HG02981 (cell line): ENCODE results near the gene MYOM1.

Source experiments
- ATAC-seq: cut with Tn5 transposase; IDR thresholded peaks from one replicate; pipeline ENCODE4 v1.9.1; 2021; ENCODE audit warnings: mild to moderate bottlenecking, moderate library complexity; ENCODE audit not compliant: unreplicated experiment

The MYOM1 gene

GRCh38 chr18:3190610-3191009 is 29.2 kb downstream of the MYOM1 start:
- ATAC-seq: no peak

DNA sequence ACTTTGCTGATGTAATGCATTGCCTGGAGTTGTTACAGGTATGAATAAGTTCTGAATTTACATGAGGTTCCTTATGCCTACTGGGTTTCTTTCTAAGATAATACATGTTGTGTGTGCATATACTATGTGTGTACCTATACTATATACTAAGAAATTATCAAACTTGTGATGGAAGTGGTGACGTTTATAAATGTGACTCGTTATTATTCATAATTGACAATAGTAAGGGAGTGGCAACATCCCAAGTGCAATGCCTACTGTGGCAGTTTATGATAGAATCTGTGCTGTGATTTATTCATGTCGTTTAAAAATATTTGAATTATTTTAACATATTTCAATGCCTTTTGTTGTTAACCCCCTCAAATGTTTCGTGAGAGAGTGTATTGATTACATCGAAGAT is 29.9 kb downstream of the MYOM1 start:
- ATAC-seq: no peak

DNA sequence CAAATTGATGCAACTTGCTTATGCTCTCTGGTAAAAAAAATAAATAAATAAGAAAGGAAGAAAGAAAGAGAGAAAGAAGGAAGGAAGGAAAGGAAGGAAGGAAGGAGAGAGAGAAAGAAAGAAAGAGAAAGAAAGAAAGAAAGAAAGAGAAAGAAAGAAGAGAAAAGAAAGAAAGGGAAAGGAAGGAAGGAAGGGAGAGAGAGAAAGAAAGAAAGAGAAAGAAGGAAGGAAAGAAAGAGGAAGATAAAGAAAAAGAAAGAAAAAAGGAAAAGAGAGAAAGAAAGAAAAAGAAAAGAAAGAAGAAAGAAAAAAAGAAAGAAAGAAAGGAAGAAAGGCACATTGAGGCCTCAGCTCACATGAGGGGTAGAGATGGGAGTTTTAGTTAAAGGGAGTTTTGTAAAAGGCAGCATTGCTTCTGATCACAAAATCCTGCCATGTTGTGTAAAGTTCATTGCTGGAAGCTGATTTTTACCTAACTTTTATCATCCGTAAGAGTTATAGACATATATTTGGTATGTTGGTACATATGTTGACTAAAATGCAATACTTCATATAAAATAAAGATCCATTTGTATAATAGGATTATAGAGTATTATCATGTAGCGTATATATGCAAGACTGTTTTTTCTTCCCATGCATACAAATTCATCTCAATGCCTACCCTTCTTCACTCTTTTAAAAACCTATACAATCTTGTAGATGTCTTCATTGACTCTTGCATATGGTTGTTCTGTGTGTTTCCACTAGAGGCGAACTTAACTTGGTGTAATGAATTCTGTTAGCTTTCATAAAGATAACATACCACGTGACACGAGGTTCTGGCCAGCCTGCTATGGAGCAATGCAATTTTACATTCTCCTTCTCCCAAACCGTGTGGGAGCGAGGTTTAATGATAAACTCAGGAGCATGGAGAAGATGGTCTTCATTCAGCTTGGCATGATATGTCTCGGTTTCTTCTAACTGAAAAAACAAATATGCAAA is 32.8 kb downstream of the MYOM1 start:
- no peak for ATAC-seq

DNA sequence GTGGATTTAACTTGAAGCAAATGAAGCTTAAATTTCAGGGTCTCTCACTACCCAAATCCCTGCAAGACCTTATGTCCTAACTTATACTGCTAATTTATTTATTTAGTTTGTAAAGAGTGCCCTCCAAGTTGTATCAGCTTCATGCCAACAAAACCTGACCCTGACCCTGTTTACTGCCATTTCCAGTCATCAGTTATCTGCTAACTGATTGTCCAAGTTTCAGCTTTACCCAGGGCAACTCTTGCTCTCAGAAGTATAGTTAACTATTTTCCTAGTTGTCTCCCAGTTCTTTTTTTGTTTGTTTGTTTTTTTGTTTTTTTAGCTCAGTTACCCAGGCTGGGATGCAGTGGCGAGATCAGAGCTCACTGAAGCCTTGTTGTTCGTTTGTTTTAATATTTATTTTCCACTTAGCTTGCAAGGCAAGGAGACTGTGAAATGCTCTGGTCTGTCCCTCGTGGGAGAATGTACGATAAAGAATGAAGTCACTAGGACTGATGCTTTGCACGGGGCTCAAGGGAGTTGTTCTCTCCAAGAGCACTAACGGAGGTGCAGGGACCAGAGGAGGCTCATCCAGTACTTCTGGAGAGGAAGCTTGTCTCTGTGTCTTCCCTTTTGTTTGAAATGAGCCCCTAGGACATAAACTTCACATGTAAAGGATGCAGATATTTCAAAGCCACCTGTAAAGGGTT is 35.3 kb downstream of the MYOM1 start:
- ATAC-seq: no peak

- ATAC-seq: no peak
Observed at GRCh38 chr18:3183103-3183717, 36.6 kb downstream of the MYOM1 start.

- ATAC-seq: no peak
Observed at GRCh38 chr18:3180325-3180724, 39.4 kb downstream of the MYOM1 start.

DNA sequence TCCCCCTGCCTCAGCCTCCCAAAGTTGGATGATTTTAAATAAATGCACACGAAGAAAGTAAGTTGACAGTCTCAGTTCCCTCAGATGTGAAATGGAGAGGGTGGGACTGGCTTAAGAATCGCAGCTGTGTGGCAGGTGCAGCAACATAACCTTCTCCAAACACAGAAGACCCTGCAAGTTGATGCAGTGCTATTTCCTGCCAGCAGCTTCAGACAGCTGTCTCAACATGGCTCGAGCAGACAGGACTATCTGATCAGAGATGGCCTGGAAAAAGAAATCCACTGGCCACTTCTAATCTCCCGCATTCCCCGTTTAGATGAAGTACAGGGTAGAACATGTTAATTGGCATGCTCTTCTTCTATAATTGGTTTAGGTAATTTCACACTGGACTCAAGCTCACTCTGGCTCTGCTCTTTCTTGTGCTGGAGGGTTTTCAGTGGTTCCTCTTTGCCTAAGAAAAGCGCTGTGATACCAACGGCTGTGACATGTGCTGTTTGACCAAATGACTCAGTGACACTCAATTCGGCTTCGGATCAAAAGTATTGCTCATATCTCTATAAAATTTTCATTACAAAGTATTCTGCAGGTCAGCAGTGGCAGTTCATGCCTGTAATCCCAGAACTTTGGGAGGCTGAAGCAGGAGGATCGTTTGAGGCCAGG is 40.2 kb downstream of the MYOM1 start:
- peak; percentile 42 for ATAC-seq

GRCh38 chr18:3177902-3178687 is 41.7 kb downstream of the MYOM1 start:
- ATAC-seq: peak; percentile 89

GRCh38 chr18:3175195-3175758 is 44.5 kb downstream of the MYOM1 start:
- no peak for ATAC-seq

DNA sequence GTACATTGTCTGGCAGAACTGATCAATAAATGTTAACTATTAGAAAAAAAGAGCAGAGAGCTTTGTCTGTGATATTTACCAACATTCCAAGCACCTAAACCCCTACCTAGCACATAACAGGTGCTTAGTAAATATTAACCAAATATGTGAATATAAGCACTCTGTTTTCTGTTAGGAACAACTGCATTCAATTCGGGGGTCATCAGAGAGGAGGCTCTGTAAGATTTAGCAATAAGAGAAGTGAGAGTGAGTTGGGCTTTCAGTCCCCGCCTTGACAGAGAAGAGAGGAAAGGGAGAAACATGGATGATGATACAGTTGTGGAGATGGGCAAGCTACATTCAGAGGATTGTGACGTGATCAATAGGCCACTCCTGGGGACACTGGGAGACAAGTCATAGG is 47.7 kb downstream of the MYOM1 start:
- no peak for ATAC-seq

GRCh38 chr18:3171631-3172030 is 48.1 kb downstream of the MYOM1 start:
- ATAC-seq: no peak

DNA sequence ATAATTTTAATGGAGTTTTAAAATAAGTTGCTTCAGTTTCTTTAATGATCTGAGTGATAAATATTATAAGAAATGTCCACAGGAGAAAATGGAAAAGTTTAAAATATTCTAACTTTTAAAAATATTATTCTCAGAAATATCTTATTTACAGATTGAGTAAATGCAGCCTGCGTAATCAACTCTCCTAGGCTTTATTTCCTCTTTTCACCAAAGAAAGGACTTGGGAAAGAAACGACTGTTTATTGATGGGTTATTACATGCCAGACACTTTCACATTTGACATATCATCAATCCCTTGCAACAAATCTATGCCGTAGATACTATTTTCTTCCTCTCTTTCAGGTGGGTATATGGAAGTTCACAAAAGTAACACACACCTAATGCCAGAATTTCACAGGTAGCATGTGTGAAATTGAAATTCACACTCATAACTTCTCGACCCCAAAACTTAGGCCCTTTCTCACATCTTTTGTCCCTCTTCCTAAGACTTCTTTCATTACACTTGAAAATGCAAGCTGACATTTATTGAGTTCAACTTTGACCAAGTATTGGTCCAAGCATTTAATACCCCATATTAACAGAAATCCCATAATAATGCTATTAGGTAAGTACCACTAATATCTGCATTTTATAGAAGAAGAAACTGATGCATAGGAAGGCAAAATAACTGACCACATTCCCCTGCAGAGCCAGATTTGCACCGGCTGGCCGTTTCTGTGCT is 49.2 kb downstream of the MYOM1 start:
- no peak for ATAC-seq

GRCh38 chr18:3164381-3164780 is 55.4 kb downstream of the MYOM1 start:
- no peak for ATAC-seq

DNA sequence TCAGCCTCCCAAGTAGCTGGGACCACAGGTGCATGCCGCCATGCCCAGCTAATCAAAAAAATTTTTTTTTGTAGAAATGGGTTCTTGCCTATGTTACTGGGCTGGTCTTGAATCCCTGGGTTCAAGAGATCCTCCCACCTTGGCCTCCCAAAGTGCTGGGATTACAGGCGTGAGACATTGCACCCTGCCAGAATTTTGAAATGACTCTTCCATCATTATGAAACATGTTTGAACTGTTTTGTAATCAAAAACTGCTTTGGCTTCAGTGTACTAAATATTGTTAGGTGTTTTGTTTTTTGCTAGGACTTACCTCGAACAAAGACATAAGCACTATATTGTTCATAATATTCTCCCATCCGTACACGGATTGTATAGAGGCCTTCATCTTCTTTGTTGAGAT is 55.8 kb downstream of the MYOM1 start:
- no peak for ATAC-seq

- no peak for ATAC-seq
Observed at GRCh38 chr18:3162181-3162580, 57.6 kb downstream of the MYOM1 start.

DNA sequence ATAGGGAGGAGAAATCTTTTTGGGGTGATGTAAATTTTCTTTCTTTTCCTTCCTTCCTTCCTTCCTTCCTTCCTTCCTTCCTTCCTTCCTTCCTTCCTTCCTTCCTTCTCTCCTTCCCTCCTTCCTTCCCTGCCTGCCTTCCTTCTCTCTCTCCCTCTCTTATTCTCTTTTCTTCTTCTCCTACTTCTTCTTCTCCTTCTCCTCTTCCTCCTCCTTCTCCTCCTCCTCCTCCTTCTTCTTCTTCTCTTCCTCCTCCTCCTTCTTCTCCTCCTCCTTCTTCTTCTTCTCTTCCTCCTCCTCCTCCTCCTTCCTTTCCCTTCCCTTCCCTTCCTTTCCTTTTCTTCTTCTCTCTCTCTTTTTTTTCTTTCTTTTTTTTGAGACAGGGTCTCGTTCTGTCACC is 59.9 kb downstream of the MYOM1 start:
- ATAC-seq: no peak

DNA sequence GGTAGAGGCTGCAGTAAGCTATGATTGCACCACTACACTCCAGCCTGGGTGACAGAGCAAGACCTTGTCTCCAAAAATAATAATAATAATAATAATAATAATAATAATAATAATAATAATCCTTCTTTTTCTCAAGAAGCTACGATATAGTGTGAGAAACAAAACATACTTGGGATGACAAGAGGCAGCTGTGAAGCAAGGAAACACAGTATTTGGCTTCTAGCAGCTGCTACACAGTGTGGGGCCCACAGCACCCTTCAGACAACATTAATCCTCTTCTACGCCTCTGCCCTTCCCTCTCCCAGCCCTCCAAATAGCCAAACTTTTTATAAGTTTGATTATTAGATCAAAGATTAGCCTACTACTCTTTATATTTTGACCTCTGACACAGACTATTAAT is 62.2 kb downstream of the MYOM1 start:
- no peak for ATAC-seq

DNA sequence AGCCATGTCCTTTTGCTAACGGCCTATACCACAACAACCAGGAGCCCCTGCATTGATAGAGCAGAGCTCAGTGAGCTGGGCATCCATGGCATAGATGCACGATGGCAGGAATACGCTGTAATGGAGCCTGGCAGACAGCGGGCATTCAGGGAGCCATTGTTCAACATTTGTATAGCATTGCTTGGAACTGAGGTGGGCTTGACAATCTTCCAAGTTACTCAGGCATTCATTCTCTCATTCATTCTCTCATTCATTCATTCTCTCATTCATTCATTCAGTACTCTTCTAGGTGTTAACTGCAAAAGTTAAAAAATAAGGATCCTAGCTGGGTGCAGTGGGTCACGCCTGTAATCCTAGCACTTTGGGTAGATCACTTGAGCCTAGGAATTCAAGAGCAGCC is 62.7 kb downstream of the MYOM1 start:
- ATAC-seq: no peak

- no peak for ATAC-seq
Observed at GRCh38 chr18:3156325-3156640, 63.5 kb downstream of the MYOM1 start.

GRCh38 chr18:3154214-3154613 is 65.6 kb downstream of the MYOM1 start:
- no peak for ATAC-seq
